ENCODE results near the gene ARHGEF11. TPM values are rescaled to one million over a fixed set of nuclear protein-coding genes. Genes with fewer than 3 reads are reported as not detected.
A peak's percentile ranks its signal among the peaks of the same experiment; 100 is the strongest.

Gene ARHGEF11
- total and polyA plus RNA-seq, 2 of the 4 experiments (the other 2 are of a cell fraction) = 16.8 to 17.2 TPM

DNA sequence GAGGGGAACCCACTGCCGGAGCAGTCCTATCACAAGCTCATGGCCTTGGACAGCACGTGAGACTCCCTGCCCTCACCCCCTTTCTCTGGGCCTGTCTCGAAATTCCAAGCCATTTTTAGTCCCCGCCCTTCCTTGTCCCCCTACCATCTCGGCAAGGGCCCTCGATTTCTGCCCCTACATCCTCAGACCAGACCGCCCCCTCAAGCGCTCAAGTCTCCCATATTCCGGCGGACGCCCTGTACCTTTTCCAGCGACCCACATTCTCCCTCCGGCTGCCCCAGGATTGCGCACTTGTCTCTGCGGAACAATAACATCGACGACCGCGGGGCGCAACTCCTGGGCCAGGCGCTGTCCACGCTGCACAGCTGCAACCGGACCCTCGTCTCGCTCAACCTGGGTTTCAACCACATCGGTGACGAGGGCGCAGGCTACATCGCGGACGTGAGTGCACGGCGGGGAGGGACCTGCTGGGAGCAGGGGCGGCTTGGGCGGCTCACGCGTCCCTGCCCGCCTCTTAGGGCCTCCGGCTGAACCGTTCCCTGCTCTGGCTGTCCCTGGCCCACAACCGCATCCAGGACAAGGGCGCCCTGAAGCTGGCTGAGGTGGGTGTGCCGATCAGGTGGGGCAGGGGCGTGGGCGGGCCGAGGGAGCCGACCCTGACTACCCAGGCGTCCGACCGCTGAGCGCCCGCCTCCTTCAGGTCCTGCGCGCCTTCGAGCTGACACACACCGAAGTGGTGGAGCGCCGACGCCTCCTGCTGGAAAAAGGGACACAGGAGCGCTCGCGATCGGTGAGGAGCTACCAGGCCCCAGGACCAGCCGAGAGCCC, 118.1 kb downstream of the ARHGEF11 start:
- Histone ChIP-seq H3K9ac (ENCODE audit: low read depth, low read length) (no peak overlapping the region), H4K91ac (ENCODE audit: insufficient read depth, low read depth, low read length) (no peak overlapping the region), H2BK120ac (ENCODE audit: low read depth, low read length) (no peak overlapping the region; the same call in 1 of the 2 replicates), H3K36me3 (ENCODE audit: control insufficient read depth, insufficient read depth, low read length) (no peaks in the 10 kb centered on the region), H3K79me1 (ENCODE audit: low read depth in 1 of 2, low read length in 2 of 2) (no peaks in the 10 kb centered on the region), H2BK20ac (ENCODE audit: low read depth, low read length) (no peak overlapping the region), H4K20me1 (ENCODE audit: insufficient read depth, low read length) (no peaks in the 10 kb centered on the region; the same call in 1 of the 2 replicates), H3K14ac (replicated peaks; ENCODE audit: low read depth, low read length) (no peak overlapping the region), H3K4me1 (ENCODE audit: control insufficient read depth, insufficient read depth, low read length) (no peaks in the 10 kb centered on the region), H2AFZ (replicated peaks; ENCODE audit: low read length, poor library complexity) (peak overlapping the region; percentile 97), H3K27me3 (ENCODE audit: control insufficient read depth, insufficient read depth, low read length) (peaks cover 42% of the 10 kb centered on the region), H2BK15ac (ENCODE audit: low read depth, low read length) (no peak overlapping the region), H2BK5ac (ENCODE audit: low read depth, low read length, poor library complexity, severe bottlenecking) (no peak overlapping the region), H3K18ac (ENCODE audit: low read depth, low read length) (no peak overlapping the region), H3K9me1 (ENCODE audit: insufficient read depth, low read length) (no peaks in the 10 kb centered on the region; the same call in 1 of the 2 replicates), H3K4me3 (ENCODE audit: insufficient read depth, low read depth, low read length) (peak overlapping the region; percentile 39), H2AK9ac (replicated peaks; ENCODE audit: low read depth, low read length, poor library complexity) (peak overlapping the region; percentile 80), H3K27ac (ENCODE audit: insufficient read depth, low read length) (no peak overlapping the region), H2AK5ac (ENCODE audit: low read depth, low read length) (no peak overlapping the region), H3K4me2 (ENCODE audit: low read depth, low read length) (peak overlapping the region; percentile 77), H4K5ac (ENCODE audit: low read depth, low read length) (no peak overlapping the region), H3K23ac (ENCODE audit: low read depth, low read length) (0 out of 2 replicates have a peak overlapping the region, but pooled peaks have one; percentile 23), H3K56ac (ENCODE audit: extremely low read depth, insufficient read depth, low read length) (no peak overlapping the region), H4K8ac (ENCODE audit: low read depth in 2 of 2, low read length in 2 of 2) (no peak overlapping the region), H3K4ac (ENCODE audit: low read depth, low read length) (no peak overlapping the region), H3K9me3 (ENCODE audit: control insufficient read depth, insufficient read depth, low read length) (no peaks in the 10 kb centered on the region)
- ChIA-PET POLR2A (ENCODE audit: unreplicated experiment) (interaction anchor here (0.9 kb wide), 1 partner anchor 201 kb away, joined by 3 read pairs; no protein-coding TSS in a partner anchor), CTCF (interaction anchor here (0.5 to 2.1 kb wide), 19 partner anchors 10 to 307 kb away, joined by 3 to 24 read pairs (median 3); partner anchors contain the start of genes NES, NTRK1 and PEAR1)
- no TSS peak for BruUV-seq (replicated peaks)
- intact Hi-C loops (cut with micrococcal nuclease) (loop anchor here (1.0 to 10.0 kb wide), 2 partner anchors 203 to 238 kb away; partner anchors contain the start of genes ISG20L2 and METTL25B), in situ Hi-C loops (cut with MboI; ENCODE audit: low sequenced_read_pairs) (loop anchor here (5.0 kb wide), 1 partner anchor 35 kb away; the partner anchor contains the start of gene PEAR1), dilution Hi-C loops (cut with HindIII; ENCODE audit: low sequenced_read_pairs, unreplicated experiment) (no loop called here)
- TF ChIP-seq BHLHE40 (IDR thresholded peaks at IDR 0.05; ENCODE audit: low read depth, low read length) (no peak), RAD21 (IDR thresholded peaks at IDR 0.05; ENCODE audit: low read length) (peak; percentile 86), SMC3 (IDR thresholded peaks at IDR 0.05; ENCODE audit: low read depth, low read length) (peak; percentile 67), CEBPB (IDR thresholded peaks at IDR 0.05; ENCODE audit: low read depth, low read length) (0 out of 2 replicates have a peak, but pooled peaks have one; percentile 1), NFE2L2 (IDR thresholded peaks at IDR 0.05; ENCODE audit: low read depth, low read length) (no peak), CHD1 (IDR thresholded peaks at IDR 0.05; ENCODE audit: low read depth, low read length) (0 out of 2 replicates have a peak, but pooled peaks have one; percentile 36), MAZ (IDR thresholded peaks at IDR 0.05; ENCODE audit: borderline replicate concordance, low read depth, low read length) (no peak; the same call in 1 of the 2 replicates)
- TF ChIP-seq, protein P1, sequence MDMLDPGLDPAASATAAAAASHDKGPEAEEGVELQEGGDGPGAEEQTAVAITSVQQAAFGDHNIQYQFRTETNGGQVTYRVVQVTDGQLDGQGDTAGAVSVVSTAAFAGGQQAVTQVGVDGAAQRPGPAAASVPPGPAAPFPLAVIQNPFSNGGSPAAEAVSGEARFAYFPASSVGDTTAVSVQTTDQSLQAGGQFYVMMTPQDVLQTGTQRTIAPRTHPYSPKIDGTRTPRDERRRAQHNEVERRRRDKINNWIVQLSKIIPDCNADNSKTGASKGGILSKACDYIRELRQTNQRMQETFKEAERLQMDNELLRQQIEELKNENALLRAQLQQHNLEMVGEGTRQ (IDR thresholded peaks at IDR 0.05; ENCODE audit: low read depth, low read length) = no peak
- TF ChIP-seq, protein P2, sequence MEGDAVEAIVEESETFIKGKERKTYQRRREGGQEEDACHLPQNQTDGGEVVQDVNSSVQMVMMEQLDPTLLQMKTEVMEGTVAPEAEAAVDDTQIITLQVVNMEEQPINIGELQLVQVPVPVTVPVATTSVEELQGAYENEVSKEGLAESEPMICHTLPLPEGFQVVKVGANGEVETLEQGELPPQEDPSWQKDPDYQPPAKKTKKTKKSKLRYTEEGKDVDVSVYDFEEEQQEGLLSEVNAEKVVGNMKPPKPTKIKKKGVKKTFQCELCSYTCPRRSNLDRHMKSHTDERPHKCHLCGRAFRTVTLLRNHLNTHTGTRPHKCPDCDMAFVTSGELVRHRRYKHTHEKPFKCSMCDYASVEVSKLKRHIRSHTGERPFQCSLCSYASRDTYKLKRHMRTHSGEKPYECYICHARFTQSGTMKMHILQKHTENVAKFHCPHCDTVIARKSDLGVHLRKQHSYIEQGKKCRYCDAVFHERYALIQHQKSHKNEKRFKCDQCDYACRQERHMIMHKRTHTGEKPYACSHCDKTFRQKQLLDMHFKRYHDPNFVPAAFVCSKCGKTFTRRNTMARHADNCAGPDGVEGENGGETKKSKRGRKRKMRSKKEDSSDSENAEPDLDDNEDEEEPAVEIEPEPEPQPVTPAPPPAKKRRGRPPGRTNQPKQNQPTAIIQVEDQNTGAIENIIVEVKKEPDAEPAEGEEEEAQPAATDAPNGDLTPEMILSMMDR (conservative IDR thresholded peaks at IDR 0.05; ENCODE audit: low read depth, low read length) = peak; percentile 88
- 4% methylated on average over 38 of the region's 64 CpGs; no CpG with 5 or more reads in 1 of the 2 experiments for WGBS, 2 experiments (ENCODE audit: extremely low coverage in 2 of 2, insufficient read length in 1 of 2)
- DNase-seq = peak; percentile 64
- ATAC-seq (ENCODE audit: low read depth) = peak; percentile 87

Data from IMR-90 (cell line).